H1 (cell line): ENCODE results near the gene ALKBH1. TPM values are rescaled to one million over a fixed set of nuclear protein-coding genes. Genes with fewer than 3 reads are reported as not detected.

Source experiments
- CTCF ChIA-PET: fragments of 300-600 bp; sonication (Branson Sonifier 250); formaldehyde crosslinking; loops from one replicate; lab custom pipeline; 2021; ENCODE audit not compliant: partially characterized antibody; lab: Charles Lee
- POLR2A ChIA-PET: fragments of 300-600 bp; sonication (Branson Sonifier 250); formaldehyde crosslinking; loops from one replicate; lab custom pipeline; 2021; ENCODE audit warnings: inconsistent platforms; ENCODE audit not compliant: partially characterized antibody; lab: Charles Lee
- DNase-seq, 2 experiments: peaks; one replicate each; pipeline versions ENCODE4 v3.0.0 to v3.0.0-alpha.2; 2010 to 2022; ENCODE audit warnings: low spot score in 2 of 2, low read depth in 1 of 2, mixed read lengths in 1 of 2
- FAIRE-seq: peaks from 2 replicates; lab custom pipeline; 2011; peaks lifted over from hg19 to GRCh38; lab: Jason Lieb, UNC
- H2AFZ ChIP-seq: 2 replicates; pipeline ENCODE4 v1.8.1; 2012; ENCODE audit warnings: low read length, inconsistent platforms
- H2AK5ac ChIP-seq: 2 replicates; pipeline ENCODE4 v1.6.1; 2013; ENCODE audit warnings: low read depth, low read length
- H2BK120ac ChIP-seq: replicated peaks from 2 replicates; pipeline ENCODE3; 2013; ENCODE audit warnings: low read depth, low read length, inconsistent platforms
- H2BK12ac ChIP-seq: 2 replicates; pipeline ENCODE4 v1.6.1; 2013; ENCODE audit warnings: low read depth, low read length
- H2BK15ac ChIP-seq: 2 replicates; pipeline ENCODE4 v1.6.1; 2013; ENCODE audit warnings: low read length
- H2BK20ac ChIP-seq: 2 replicates; pipeline ENCODE4 v1.6.1; 2013; ENCODE audit warnings: low read length
- H2BK5ac ChIP-seq: 2 replicates; pipeline ENCODE4 v1.6.1; 2013; ENCODE audit warnings: low read depth, low read length
- H3K14ac ChIP-seq: 2 replicates; pipeline ENCODE4 v1.6.1; 2013; ENCODE audit warnings: inconsistent platforms; ENCODE audit not compliant: insufficient read length
- H3K18ac ChIP-seq: 2 replicates; pipeline ENCODE4 v1.6.1; 2013; ENCODE audit warnings: low read length; ENCODE audit errors: extremely low read depth
- H3K23ac ChIP-seq: 2 replicates; pipeline ENCODE4 v1.6.1; 2013; ENCODE audit warnings: inconsistent platforms; ENCODE audit not compliant: insufficient read length
- H3K23me2 ChIP-seq: 2 replicates; pipeline ENCODE4 v1.6.1; 2013; ENCODE audit warnings: low read depth, low read length
- H3K27ac ChIP-seq: 2 replicates; pipeline ENCODE4 v1.6.1; 2011; ENCODE audit warnings: low read depth, low read length, inconsistent platforms
- H3K27me3 ChIP-seq, 4 experiments: replicated peaks in 1 of 4; 1 replicate in 1 of 4; 2 replicates in 3 of 4; pipeline versions ENCODE4 v1.6.1 to v1.8.1; 2011 to 2013; ENCODE audit warnings: low read length in 3 of 4, mild to moderate bottlenecking in 3 of 4, inconsistent platforms in 2 of 4, mixed read lengths in 2 of 4, moderate library complexity in 1 of 4; ENCODE audit not compliant: control insufficient read depth in 3 of 4, insufficient read depth in 3 of 4; ENCODE audit errors: extremely low read depth in 1 of 4
- H3K36me3 ChIP-seq, 4 experiments: 2 replicates each; pipeline versions ENCODE4 v1.6.1 to v1.8.1; 2011 to 2013; ENCODE audit warnings: mild to moderate bottlenecking in 4 of 4, low read length in 3 of 4, moderate library complexity in 2 of 4, control low read depth in 1 of 4, inconsistent platforms in 1 of 4; ENCODE audit not compliant: insufficient read depth in 4 of 4, control insufficient read depth in 2 of 4
- H3K4ac ChIP-seq: replicated peaks from 2 replicates; pipeline ENCODE3; 2013; ENCODE audit warnings: low read length, low read depth, mixed read lengths, inconsistent platforms; ENCODE audit not compliant: insufficient read length
- H3K4me1 ChIP-seq, 4 experiments: replicated peaks in 1 of 4; 1 replicate in 1 of 4; 2 replicates in 3 of 4; pipeline versions ENCODE4 v1.6.1 to v1.8.1; 2011 to 2013; ENCODE audit warnings: low read length in 3 of 4, inconsistent platforms in 2 of 4, mixed read lengths in 1 of 4; ENCODE audit not compliant: insufficient read depth in 4 of 4, control insufficient read depth in 3 of 4
- H3K4me2 ChIP-seq, 2 experiments: 2 replicates each; pipeline versions ENCODE4 v1.6.1 to v1.8.1; 2011 to 2013; ENCODE audit warnings: low read depth in 2 of 2, low read length in 2 of 2, control low read depth in 1 of 2, inconsistent platforms in 1 of 2, mild to moderate bottlenecking in 1 of 2; ENCODE audit not compliant: insufficient read depth in 1 of 2
- H3K4me3 ChIP-seq, 4 experiments: fragments of 200-600, 300-600 bp in 1 of 4; sonication (generic), shearing (Covaris generic), sonication (Bioruptor Twin) in 1 of 4; 2 replicates each; pipeline versions ENCODE4 v1.5.1 to v1.8.1; 2011 to 2016; ENCODE audit warnings: low read length in 4 of 4, low read depth in 3 of 4, control low read depth in 2 of 4, inconsistent platforms in 2 of 4, mild to moderate bottlenecking in 2 of 4, mixed read lengths in 1 of 4, moderate library complexity in 1 of 4; ENCODE audit not compliant: insufficient read depth in 2 of 4; ENCODE audit errors: extremely low read depth in 1 of 4
- H3K56ac ChIP-seq: replicated peaks from 2 replicates; pipeline ENCODE3; 2013; ENCODE audit warnings: low read depth, mild to moderate bottlenecking, mixed read lengths, low read length, inconsistent platforms; ENCODE audit not compliant: insufficient read length
- H3K79me1 ChIP-seq: 2 replicates; pipeline ENCODE4 v1.6.1; 2013; ENCODE audit warnings: low read depth, low read length, control low read depth
- H3K79me2 ChIP-seq, 2 experiments: 2 replicates each; pipeline versions ENCODE4 v1.6.1 to v1.8.1; 2012 to 2013; ENCODE audit warnings: low read length in 2 of 2, mild to moderate bottlenecking in 2 of 2, inconsistent platforms in 1 of 2; ENCODE audit not compliant: insufficient read depth in 2 of 2, control insufficient read depth in 1 of 2
- H3K9ac ChIP-seq, 4 experiments: replicated peaks in 1 of 4; 1 replicate in 1 of 4; 2 replicates in 3 of 4; pipeline versions ENCODE4 v1.6.1 to v1.8.1; 2011 to 2013; ENCODE audit warnings: low read depth in 3 of 4, low read length in 3 of 4, control low read depth in 2 of 4, mild to moderate bottlenecking in 2 of 4, moderate library complexity in 2 of 4, inconsistent platforms in 1 of 4; ENCODE audit errors: extremely low read depth in 1 of 4
- H3K9me3 ChIP-seq, 2 experiments: 2 replicates each; pipeline versions ENCODE4 v1.6.1 to v1.8.1; 2012 to 2013; ENCODE audit warnings: mild to moderate bottlenecking in 2 of 2, moderate library complexity in 2 of 2, control low read depth in 1 of 2, inconsistent platforms in 1 of 2, low read depth in 1 of 2, low read length in 1 of 2, mixed read lengths in 1 of 2; ENCODE audit not compliant: insufficient read depth in 2 of 2
- H4K20me1 ChIP-seq, 2 experiments: replicated peaks in 1 of 2; 2 replicates each; pipeline versions ENCODE3 to v1.8.1; 2011 to 2013; ENCODE audit warnings: inconsistent platforms in 2 of 2, low read length in 2 of 2, mild to moderate bottlenecking in 1 of 2; ENCODE audit not compliant: insufficient read depth in 2 of 2, control insufficient read depth in 1 of 2
- H4K5ac ChIP-seq: 2 replicates; pipeline ENCODE4 v1.6.1; 2013; ENCODE audit warnings: low read length, low read depth, mixed read lengths, inconsistent platforms; ENCODE audit not compliant: insufficient read length
- H4K8ac ChIP-seq: 2 replicates; pipeline ENCODE4 v1.8.0; 2013; ENCODE audit warnings: mild to moderate bottlenecking, moderate library complexity, low read length, inconsistent platforms; ENCODE audit not compliant: insufficient read depth; ENCODE audit errors: extremely low read depth
- H4K91ac ChIP-seq: replicated peaks from 2 replicates; pipeline ENCODE3; 2013; ENCODE audit warnings: low read length, mixed read lengths, inconsistent platforms; ENCODE audit not compliant: insufficient read length
- CREB1 ChIP-seq: IDR thresholded peaks from 2 replicates; pipeline ENCODE4 v1.6.1; 2012; ENCODE audit warnings: inconsistent platforms
- EZH2 ChIP-seq: fragments of 200-600 bp; sonication (generic); IDR thresholded peaks from 2 replicates; pipeline ENCODE4 v1.7.1; 2012; ENCODE audit warnings: low read depth, mild to moderate bottlenecking, moderate library complexity, low read length, inconsistent platforms; ENCODE audit not compliant: severe bottlenecking
- GTF2F1 ChIP-seq: IDR thresholded peaks from 2 replicates; pipeline ENCODE4 v1.6.1; 2012; ENCODE audit warnings: low read depth, low read length, improper control_type of control experiment, borderline replicate concordance
- PHF8 ChIP-seq: fragments of 200-600 bp; sonication (generic); conservative IDR thresholded peaks from 2 replicates; pipeline ENCODE4 v1.7.1; 2012; ENCODE audit warnings: low read depth, mild to moderate bottlenecking, inconsistent platforms, low read length, moderate library complexity
- POLR2AphosphoS5 ChIP-seq: IDR thresholded peaks from 2 replicates; pipeline ENCODE4 v1.6.1; 2011; ENCODE audit warnings: low read depth, low read length
- POU5F1 ChIP-seq: IDR thresholded peaks from 2 replicates; pipeline ENCODE4 v1.6.1; 2011; ENCODE audit warnings: low read depth, mild to moderate bottlenecking, low read length, moderate library complexity
- SAP30 ChIP-seq: fragments of 300-600 bp; sonication (generic); IDR thresholded peaks from 2 replicates; pipeline ENCODE4 v1.7.1; 2012; ENCODE audit warnings: low read length, moderate library complexity, mild to moderate bottlenecking, inconsistent platforms; ENCODE audit not compliant: insufficient read depth, insufficient replicate concordance
- SP4 ChIP-seq: IDR thresholded peaks from 2 replicates; pipeline ENCODE4 v1.6.1; 2012; ENCODE audit warnings: low read length, inconsistent platforms
- SRF ChIP-seq: IDR thresholded peaks from 2 replicates; pipeline ENCODE4 v1.6.1; 2011; ENCODE audit warnings: mild to moderate bottlenecking, low read depth, low read length, moderate library complexity
- polyA plus RNA-seq, 7 experiments: library from polyadenylated mRNA; depleted of rRNA in 3 of 7; stranded (reverse) in 5 of 7; unstranded in 2 of 7; fragments of >200 nt in 5 of 7; fragments of 200-250 nt in 2 of 7; gene quantifications; 1 replicate in 5 of 7; 2 replicates in 1 of 7; 4 replicates in 1 of 7; pipeline versions ENCODE4 v1.2.1 to v1.2.3, GENCODE V29; 2011 to 2013; ENCODE audit warnings: missing spikeins in 2 of 7, mixed read lengths in 2 of 7
- total RNA-seq: library from RNA; stranded (reverse); fragmentation: NEBNext Ultra II Directional; extraction: Animal tissue kit (Norgen Biotek cat#: 25700); gene quantifications from 2 replicates; pipeline ENCODE4 v1.2.1, GENCODE V29; 2021
- TF ChIP-seq, protein P1 (sequence below), 3 experiments: IDR thresholded peaks; 1 replicate in 2 of 3; 2 replicates in 1 of 3; pipeline versions ENCODE4 v1.5.1 to v1.6.1; 2011; ENCODE audit warnings: low read length in 3 of 3, mild to moderate bottlenecking in 3 of 3, inconsistent platforms in 2 of 3, low read depth in 1 of 3, moderate library complexity in 1 of 3; ENCODE audit not compliant: insufficient read depth in 1 of 3; ENCODE audit errors: control extremely low read depth in 1 of 3
- TF ChIP-seq, protein P2 (sequence below): IDR thresholded peaks from 2 replicates; pipeline ENCODE4 v1.6.1; 2012; ENCODE audit warnings: low read length, inconsistent platforms

The ALKBH1 gene
- total and polyA plus RNA-seq, 2 of the 8 experiments (the other 6 are each of a cell fraction or from before 2014, with no cell fraction given): 14.3 to 20.0 TPM

GRCh38 chr14:77667331-77667730 lies 40.5 kb downstream of the ALKBH1 start:
- H3K4me3 ChIP-seq: no peak overlapping the region
- H3K56ac ChIP-seq: no peak overlapping the region
- ChIA-PET POLR2A (no interaction called here), CTCF (interaction anchor here (0.6 to 2.2 kb wide), 2 partner anchors 13 to 17 kb away, joined by 4 to 8 read pairs; no protein-coding TSS in a partner anchor)
- H3K4me1 ChIP-seq: no peaks in the 10 kb centered on the region
- H2AFZ ChIP-seq: no peak overlapping the region
- H2BK5ac ChIP-seq: no peak overlapping the region
- no peak overlapping the region for H4K8ac ChIP-seq
- H4K91ac ChIP-seq: no peak overlapping the region
- no peak for FAIRE-seq
- no peaks in the 10 kb centered on the region; the same call in 1 of the 2 replicates for H3K23me2 ChIP-seq
- no peak overlapping the region for H3K9ac ChIP-seq
- H4K5ac ChIP-seq: no peak overlapping the region
- H3K27me3 ChIP-seq: no peaks in the 10 kb centered on the region
- H2BK12ac ChIP-seq: no peak overlapping the region
- H3K9me3 ChIP-seq: no peaks in the 10 kb centered on the region
- no peak overlapping the region for H3K14ac ChIP-seq
- H3K4me2 ChIP-seq: no peak overlapping the region
- no peak overlapping the region for H3K4ac ChIP-seq
- no peak overlapping the region for H3K18ac ChIP-seq
- H3K27ac ChIP-seq: no peak overlapping the region
- H4K20me1 ChIP-seq: no peaks in the 10 kb centered on the region
- H3K79me2 ChIP-seq: no peaks in the 10 kb centered on the region
- no peaks in the 10 kb centered on the region; a peak in 1 of 8 replicates for H3K36me3 ChIP-seq
- DNase-seq: no peak
- H2BK15ac ChIP-seq: no peak overlapping the region
- no peak overlapping the region for H2AK5ac ChIP-seq
- no peaks in the 10 kb centered on the region for H3K79me1 ChIP-seq
- no peak overlapping the region for H2BK20ac ChIP-seq
- H3K23ac ChIP-seq: no peak overlapping the region
- no peak overlapping the region for H2BK120ac ChIP-seq
- no peak for TF ChIP-seq PHF8
- TF ChIP-seq EZH2: no peak
- TF ChIP-seq, protein P1, sequence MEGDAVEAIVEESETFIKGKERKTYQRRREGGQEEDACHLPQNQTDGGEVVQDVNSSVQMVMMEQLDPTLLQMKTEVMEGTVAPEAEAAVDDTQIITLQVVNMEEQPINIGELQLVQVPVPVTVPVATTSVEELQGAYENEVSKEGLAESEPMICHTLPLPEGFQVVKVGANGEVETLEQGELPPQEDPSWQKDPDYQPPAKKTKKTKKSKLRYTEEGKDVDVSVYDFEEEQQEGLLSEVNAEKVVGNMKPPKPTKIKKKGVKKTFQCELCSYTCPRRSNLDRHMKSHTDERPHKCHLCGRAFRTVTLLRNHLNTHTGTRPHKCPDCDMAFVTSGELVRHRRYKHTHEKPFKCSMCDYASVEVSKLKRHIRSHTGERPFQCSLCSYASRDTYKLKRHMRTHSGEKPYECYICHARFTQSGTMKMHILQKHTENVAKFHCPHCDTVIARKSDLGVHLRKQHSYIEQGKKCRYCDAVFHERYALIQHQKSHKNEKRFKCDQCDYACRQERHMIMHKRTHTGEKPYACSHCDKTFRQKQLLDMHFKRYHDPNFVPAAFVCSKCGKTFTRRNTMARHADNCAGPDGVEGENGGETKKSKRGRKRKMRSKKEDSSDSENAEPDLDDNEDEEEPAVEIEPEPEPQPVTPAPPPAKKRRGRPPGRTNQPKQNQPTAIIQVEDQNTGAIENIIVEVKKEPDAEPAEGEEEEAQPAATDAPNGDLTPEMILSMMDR (IDR thresholded peaks at IDR 0.05; ENCODE audit: control extremely low read depth in 1 of 3, insufficient read depth in 1 of 3, low read depth in 1 of 3, low read length in 3 of 3): no peak
- TF ChIP-seq GTF2F1: no peak
- TF ChIP-seq POLR2AphosphoS5: no peak
- TF ChIP-seq SAP30: no peak
- TF ChIP-seq SP4: no peak
- TF ChIP-seq SRF: no peak
- TF ChIP-seq, protein P2, sequence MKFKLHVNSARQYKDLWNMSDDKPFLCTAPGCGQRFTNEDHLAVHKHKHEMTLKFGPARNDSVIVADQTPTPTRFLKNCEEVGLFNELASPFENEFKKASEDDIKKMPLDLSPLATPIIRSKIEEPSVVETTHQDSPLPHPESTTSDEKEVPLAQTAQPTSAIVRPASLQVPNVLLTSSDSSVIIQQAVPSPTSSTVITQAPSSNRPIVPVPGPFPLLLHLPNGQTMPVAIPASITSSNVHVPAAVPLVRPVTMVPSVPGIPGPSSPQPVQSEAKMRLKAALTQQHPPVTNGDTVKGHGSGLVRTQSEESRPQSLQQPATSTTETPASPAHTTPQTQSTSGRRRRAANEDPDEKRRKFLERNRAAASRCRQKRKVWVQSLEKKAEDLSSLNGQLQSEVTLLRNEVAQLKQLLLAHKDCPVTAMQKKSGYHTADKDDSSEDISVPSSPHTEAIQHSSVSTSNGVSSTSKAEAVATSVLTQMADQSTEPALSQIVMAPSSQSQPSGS: no peak
- no peak for TF ChIP-seq CREB1
- no peak for TF ChIP-seq POU5F1
